WTC11 (cell line): ENCODE data around the gene NSMF. TPM values are rescaled to one million over a fixed set of nuclear protein-coding genes. Genes with fewer than 3 reads are reported as not detected.

Source experiments
- ATAC-seq: fragments of 200-7000 bp; cut with Tn5 transposase; 2 replicates; pipeline ENCODE4 v1.10.0; 2021; ENCODE audit warnings: mild to moderate bottlenecking, moderate library complexity
- CTCF ChIA-PET: fragments of 300-600 bp; sonication (Branson Sonifier 250); formaldehyde crosslinking; loops from one replicate; lab custom pipeline; 2021; ENCODE audit warnings: antibody characterized with exemption; lab: Charles Lee
- POLR2A ChIA-PET: fragments of 350-600 bp; sonication (Branson Sonifier 250); formaldehyde crosslinking; loops from one replicate; lab custom pipeline; 2021; ENCODE audit warnings: antibody characterized with exemption; lab: Charles Lee
- DNase-seq: peaks from one replicate; pipeline ENCODE4 v3.0.0; 2021; ENCODE audit warnings: low spot score
- H3K27ac Mint-ChIP-seq: 2 replicates; pipeline ENCODE4 v1.8.0; 2021; ENCODE audit warnings: mixed read lengths
- H3K27me3 Mint-ChIP-seq: 2 replicates; pipeline ENCODE4 v1.8.0; 2021; ENCODE audit warnings: low read depth, mild to moderate bottlenecking, moderate library complexity, mixed read lengths
- H3K36me3 Mint-ChIP-seq: 2 replicates; pipeline ENCODE4 v1.8.0; 2021; ENCODE audit warnings: mixed read lengths
- H3K4me1 Mint-ChIP-seq: 2 replicates; pipeline ENCODE4 v1.8.0; 2022; ENCODE audit warnings: mixed read lengths
- H3K4me3 Mint-ChIP-seq: 2 replicates; pipeline ENCODE4 v1.8.0; 2021; ENCODE audit warnings: mild to moderate bottlenecking, moderate library complexity, mixed read lengths
- H3K9me3 Mint-ChIP-seq: 2 replicates; pipeline ENCODE4 v1.8.0; 2021; ENCODE audit warnings: mixed read lengths
- ATF1 ChIP-seq: sonication (generic); formaldehyde crosslinking; IDR thresholded peaks from 2 replicates; pipeline ENCODE4 v1.8.1; 2023; ENCODE audit warnings: mild to moderate bottlenecking, moderate library complexity, missing genetic modification reagents
- CBFB ChIP-seq: sonication (generic); formaldehyde crosslinking; IDR thresholded peaks from 2 replicates; pipeline ENCODE4 v1.8.1; 2022; ENCODE audit warnings: mild to moderate bottlenecking, low read depth, missing genetic modification reagents
- CREB1 ChIP-seq: sonication (generic); formaldehyde crosslinking; IDR thresholded peaks from 2 replicates; pipeline ENCODE4 v1.8.0; 2023; ENCODE audit warnings: mild to moderate bottlenecking, missing genetic modification reagents
- HMGA2 ChIP-seq: fragments of 250-450 bp; sonication (Bioruptor Pico); IDR thresholded peaks from 2 replicates; pipeline ENCODE4 v1.4.0; 2021; ENCODE audit warnings: mild to moderate bottlenecking, moderate library complexity
- HMGXB4 ChIP-seq: sonication (generic); formaldehyde crosslinking; IDR thresholded peaks from 2 replicates; pipeline ENCODE4 v1.8.1; 2023; ENCODE audit warnings: mild to moderate bottlenecking, moderate library complexity, missing genetic modification reagents
- JAZF1 ChIP-seq: fragments of 250-450 bp; sonication (Bioruptor Pico); IDR thresholded peaks from 2 replicates; pipeline ENCODE4 v1.9.0; 2021; ENCODE audit warnings: moderate library complexity, mild to moderate bottlenecking, inconsistent platforms
- KAT7 ChIP-seq: sonication (generic); formaldehyde crosslinking; IDR thresholded peaks from 2 replicates; pipeline ENCODE4 v1.8.1; 2023; ENCODE audit warnings: missing genetic modification reagents, mild to moderate bottlenecking, borderline replicate concordance
- NFATC4 ChIP-seq: fragments of 250-450 bp; sonication (Bioruptor Pico); IDR thresholded peaks from 2 replicates; pipeline ENCODE4 v1.9.0; 2021; ENCODE audit warnings: mild to moderate bottlenecking
- PRRX2 ChIP-seq: fragments of 250-450 bp; sonication (Bioruptor Pico); IDR thresholded peaks from 2 replicates; pipeline ENCODE4 v1.8.0; 2021; ENCODE audit warnings: mild to moderate bottlenecking
- RELA ChIP-seq: sonication (generic); formaldehyde crosslinking; IDR thresholded peaks from 2 replicates; pipeline ENCODE4 v1.8.1; 2022; ENCODE audit warnings: missing genetic modification reagents, mild to moderate bottlenecking, borderline replicate concordance
- SP1 ChIP-seq: sonication (generic); formaldehyde crosslinking; conservative IDR thresholded peaks from 2 replicates; pipeline ENCODE4 v1.8.1; 2022; ENCODE audit warnings: missing genetic modification reagents
- ZMAT4 ChIP-seq: fragments of 250-450 bp; sonication (Bioruptor Pico); IDR thresholded peaks from 2 replicates; pipeline ENCODE4 v1.9.0; 2021; ENCODE audit warnings: mild to moderate bottlenecking
- ZNF281 ChIP-seq: sonication (generic); formaldehyde crosslinking; IDR thresholded peaks from 2 replicates; pipeline ENCODE4 v1.8.0; 2023; ENCODE audit warnings: mild to moderate bottlenecking, missing genetic modification reagents
- ZNF396 ChIP-seq: fragments of 250-450 bp; sonication (Bioruptor Pico); IDR thresholded peaks from 2 replicates; pipeline ENCODE4 v1.8.0; 2021; ENCODE audit warnings: mild to moderate bottlenecking, moderate library complexity, borderline replicate concordance
- total RNA-seq: library from RNA; stranded (reverse); gene quantifications from 3 replicates; pipeline ENCODE4 v1.2.3, GENCODE V29; 2021
- TF ChIP-seq, protein P1 (sequence below): fragments of 250-450 bp; sonication (Bioruptor Pico); IDR thresholded peaks from 2 replicates; pipeline ENCODE4 v1.8.0; 2021; ENCODE audit warnings: mild to moderate bottlenecking
- TF ChIP-seq, protein P2 (sequence below): fragments of 250-450 bp; sonication (Bioruptor Pico); IDR thresholded peaks from 2 replicates; pipeline ENCODE4 v1.9.0; 2021; ENCODE audit warnings: mild to moderate bottlenecking, borderline replicate concordance
- TF ChIP-seq, protein P3 (sequence below): fragments of 250-450 bp; sonication (Bioruptor Pico); conservative IDR thresholded peaks from 2 replicates; pipeline ENCODE4 v1.9.0; 2021; ENCODE audit warnings: mild to moderate bottlenecking
- TF ChIP-seq, protein P4 (sequence below): sonication (generic); formaldehyde crosslinking; IDR thresholded peaks from 2 replicates; pipeline ENCODE4 v1.8.1; 2023; ENCODE audit warnings: mild to moderate bottlenecking, missing genetic modification reagents

The NSMF gene
- total RNA-seq, 1 experiment from 2014 or later: 61.9 TPM

DNA sequence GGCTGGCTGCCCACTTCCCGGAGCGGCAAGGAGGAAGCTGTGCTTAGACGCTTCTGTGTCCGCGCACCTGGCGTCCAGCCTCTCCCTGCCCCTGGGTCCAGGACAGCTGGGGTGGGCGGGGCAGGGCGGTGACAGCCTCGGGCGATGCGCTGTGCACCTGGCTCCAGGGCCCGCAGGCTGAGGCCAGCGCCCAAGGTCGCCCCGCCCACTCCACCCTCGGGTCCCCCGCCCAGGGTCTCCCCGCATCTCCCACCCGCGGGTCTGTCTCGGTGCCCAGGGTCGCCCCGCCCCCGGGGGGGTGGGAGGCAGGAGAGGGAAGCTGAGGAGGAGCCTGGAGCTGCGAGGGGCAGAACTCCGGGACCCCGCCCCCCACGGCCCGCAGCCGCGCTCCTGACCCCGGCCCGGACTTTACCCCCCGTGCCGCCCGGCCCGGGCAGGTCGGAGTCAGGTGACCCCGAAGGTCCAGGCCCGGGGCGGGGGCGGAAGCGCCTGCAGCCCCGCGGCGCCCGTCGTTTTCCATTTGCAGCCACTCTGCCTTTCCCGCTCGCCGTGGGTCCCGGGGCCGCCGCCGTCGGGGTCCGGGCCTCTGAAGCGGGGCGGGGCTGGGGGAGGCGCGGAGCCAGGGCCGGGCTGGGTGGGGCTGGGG lies 17.7 kb downstream of the NSMF start, which contains the start of gene ENTPD8 (continued):
- TF ChIP-seq ZNF281 (no peak), HMGXB4 (CRISPR knock-in tag) (peak; percentile 46; the same call in 1 of the 2 replicates), NFATC4 (CRISPR knock-in tag) (no peak), KAT7 (CRISPR knock-in tag) (no peak), PRRX2 (no peak), HMGA2 (CRISPR knock-in tag) (no peak), ZNF396 (CRISPR knock-in tag) (no peak), CREB1 (no peak), SP1 (CRISPR knock-in tag) (peak; percentile 71), ZMAT4 (no peak), ATF1 (no peak), CBFB (CRISPR knock-in tag) (no peak), JAZF1 (CRISPR knock-in tag) (no peak)
- TF ChIP-seq, protein P1, sequence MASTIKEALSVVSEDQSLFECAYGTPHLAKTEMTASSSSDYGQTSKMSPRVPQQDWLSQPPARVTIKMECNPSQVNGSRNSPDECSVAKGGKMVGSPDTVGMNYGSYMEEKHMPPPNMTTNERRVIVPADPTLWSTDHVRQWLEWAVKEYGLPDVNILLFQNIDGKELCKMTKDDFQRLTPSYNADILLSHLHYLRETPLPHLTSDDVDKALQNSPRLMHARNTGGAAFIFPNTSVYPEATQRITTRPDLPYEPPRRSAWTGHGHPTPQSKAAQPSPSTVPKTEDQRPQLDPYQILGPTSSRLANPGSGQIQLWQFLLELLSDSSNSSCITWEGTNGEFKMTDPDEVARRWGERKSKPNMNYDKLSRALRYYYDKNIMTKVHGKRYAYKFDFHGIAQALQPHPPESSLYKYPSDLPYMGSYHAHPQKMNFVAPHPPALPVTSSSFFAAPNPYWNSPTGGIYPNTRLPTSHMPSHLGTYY (CRISPR knock-in tag): no peak
- TF ChIP-seq, protein P2, sequence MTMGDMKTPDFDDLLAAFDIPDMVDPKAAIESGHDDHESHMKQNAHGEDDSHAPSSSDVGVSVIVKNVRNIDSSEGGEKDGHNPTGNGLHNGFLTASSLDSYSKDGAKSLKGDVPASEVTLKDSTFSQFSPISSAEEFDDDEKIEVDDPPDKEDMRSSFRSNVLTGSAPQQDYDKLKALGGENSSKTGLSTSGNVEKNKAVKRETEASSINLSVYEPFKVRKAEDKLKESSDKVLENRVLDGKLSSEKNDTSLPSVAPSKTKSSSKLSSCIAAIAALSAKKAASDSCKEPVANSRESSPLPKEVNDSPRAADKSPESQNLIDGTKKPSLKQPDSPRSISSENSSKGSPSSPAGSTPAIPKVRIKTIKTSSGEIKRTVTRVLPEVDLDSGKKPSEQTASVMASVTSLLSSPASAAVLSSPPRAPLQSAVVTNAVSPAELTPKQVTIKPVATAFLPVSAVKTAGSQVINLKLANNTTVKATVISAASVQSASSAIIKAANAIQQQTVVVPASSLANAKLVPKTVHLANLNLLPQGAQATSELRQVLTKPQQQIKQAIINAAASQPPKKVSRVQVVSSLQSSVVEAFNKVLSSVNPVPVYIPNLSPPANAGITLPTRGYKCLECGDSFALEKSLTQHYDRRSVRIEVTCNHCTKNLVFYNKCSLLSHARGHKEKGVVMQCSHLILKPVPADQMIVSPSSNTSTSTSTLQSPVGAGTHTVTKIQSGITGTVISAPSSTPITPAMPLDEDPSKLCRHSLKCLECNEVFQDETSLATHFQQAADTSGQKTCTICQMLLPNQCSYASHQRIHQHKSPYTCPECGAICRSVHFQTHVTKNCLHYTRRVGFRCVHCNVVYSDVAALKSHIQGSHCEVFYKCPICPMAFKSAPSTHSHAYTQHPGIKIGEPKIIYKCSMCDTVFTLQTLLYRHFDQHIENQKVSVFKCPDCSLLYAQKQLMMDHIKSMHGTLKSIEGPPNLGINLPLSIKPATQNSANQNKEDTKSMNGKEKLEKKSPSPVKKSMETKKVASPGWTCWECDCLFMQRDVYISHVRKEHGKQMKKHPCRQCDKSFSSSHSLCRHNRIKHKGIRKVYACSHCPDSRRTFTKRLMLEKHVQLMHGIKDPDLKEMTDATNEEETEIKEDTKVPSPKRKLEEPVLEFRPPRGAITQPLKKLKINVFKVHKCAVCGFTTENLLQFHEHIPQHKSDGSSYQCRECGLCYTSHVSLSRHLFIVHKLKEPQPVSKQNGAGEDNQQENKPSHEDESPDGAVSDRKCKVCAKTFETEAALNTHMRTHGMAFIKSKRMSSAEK: no peak
- TF ChIP-seq, all 79 proteins: peak for 8

GRCh38 chr9:137439158-137439714 lies 19.9 kb downstream of the NSMF start:
- H3K9me3 Mint-ChIP-seq: no peaks in the 10 kb centered on the region
- H3K36me3 Mint-ChIP-seq: no peaks in the 10 kb centered on the region
- no peak overlapping the region for H3K27ac Mint-ChIP-seq
- TF ChIP-seq RELA (CRISPR knock-in tag): no peak
- TF ChIP-seq, protein P3, sequence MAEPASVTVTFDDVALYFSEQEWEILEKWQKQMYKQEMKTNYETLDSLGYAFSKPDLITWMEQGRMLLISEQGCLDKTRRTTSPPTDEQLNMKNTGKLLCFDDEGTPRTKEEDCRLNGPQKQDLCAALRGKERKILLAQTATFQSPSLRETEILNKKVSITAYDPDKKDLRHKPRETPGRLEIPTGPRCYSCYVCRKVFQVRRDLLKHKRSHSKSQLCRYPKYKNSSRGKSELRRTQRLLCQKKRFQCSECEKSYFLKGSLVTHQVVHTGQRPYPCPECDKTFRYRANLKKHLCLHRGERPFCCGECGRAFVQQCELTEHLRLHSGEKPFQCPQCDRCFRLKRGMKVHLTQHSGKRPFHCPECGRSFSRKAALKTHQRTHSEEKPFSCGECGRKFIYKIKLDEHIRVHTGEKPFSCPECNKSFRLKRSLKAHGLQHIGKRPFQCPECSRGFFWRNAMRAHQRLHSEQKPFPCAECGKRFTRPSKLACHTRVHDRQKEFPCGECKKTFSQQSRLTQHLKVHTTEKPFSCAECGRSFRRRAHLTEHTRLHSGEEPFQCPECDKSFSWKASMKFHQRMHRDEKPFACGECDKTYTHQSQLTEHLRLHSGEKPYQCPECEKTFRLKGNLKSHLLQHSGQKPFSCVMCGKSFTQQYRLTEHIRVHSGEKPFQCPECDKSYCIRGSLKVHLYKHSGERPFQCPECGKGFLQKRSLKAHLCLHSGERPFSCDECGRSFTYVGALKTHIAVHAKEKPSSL: no peak
- TF ChIP-seq, protein P4, sequence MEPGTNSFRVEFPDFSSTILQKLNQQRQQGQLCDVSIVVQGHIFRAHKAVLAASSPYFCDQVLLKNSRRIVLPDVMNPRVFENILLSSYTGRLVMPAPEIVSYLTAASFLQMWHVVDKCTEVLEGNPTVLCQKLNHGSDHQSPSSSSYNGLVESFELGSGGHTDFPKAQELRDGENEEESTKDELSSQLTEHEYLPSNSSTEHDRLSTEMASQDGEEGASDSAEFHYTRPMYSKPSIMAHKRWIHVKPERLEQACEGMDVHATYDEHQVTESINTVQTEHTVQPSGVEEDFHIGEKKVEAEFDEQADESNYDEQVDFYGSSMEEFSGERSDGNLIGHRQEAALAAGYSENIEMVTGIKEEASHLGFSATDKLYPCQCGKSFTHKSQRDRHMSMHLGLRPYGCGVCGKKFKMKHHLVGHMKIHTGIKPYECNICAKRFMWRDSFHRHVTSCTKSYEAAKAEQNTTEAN (CRISPR knock-in tag): no peak
- CTCF ChIA-PET: no interaction called here
- no peak overlapping the region for H3K4me3 Mint-ChIP-seq
- H3K4me1 Mint-ChIP-seq: peaks cover 2% of the 10 kb centered on the region; the same call in 1 of the 2 replicates
- POLR2A ChIA-PET: no interaction called here
- no peaks in the 10 kb centered on the region; the same call in 1 of the 2 replicates for H3K27me3 Mint-ChIP-seq
- no peak for ATAC-seq
- no peak for DNase-seq
